NCI-H128 (cell line): ENCODE results near the gene PLPP3.

Experiments used
- DNase-seq: peaks from one replicate; lab custom pipeline; 2025; ENCODE audit not compliant: unreplicated experiment; lab: John Stamatoyannopoulos, UW

PLPP3 gene

GRCh38 chr1:56466538-56466937, 112.8 kb downstream of the PLPP3 start:
- no peak for DNase-seq

GRCh38 chr1:56464294-56464693, 115.1 kb downstream of the PLPP3 start:
- no peak for DNase-seq

DNA sequence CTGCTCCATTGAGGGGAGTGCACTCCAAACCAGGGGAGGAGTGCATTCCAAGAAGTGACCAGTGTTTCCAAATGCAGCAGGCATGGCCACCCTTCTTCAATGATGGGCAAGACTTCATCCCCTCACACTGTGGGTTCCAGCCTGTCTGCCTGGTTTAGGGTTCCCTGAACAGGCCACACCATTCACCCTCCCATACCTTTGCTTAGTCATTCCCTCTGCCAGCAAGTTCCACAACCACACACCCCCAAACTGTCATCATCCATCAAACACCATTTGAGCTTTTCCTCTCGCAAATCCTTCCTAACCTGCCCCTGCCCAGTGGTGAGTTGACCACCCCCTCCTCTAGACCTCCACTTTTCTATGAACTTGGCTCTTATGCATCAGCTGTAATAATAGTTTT, 116.0 kb downstream of the PLPP3 start:
- DNase-seq, result no peak

- no peak for DNase-seq
Measured at GRCh38 chr1:56462209-56462608, 117.2 kb downstream of the PLPP3 start.

GRCh38 chr1:56461158-56462127, 117.9 kb downstream of the PLPP3 start:
- no peak for DNase-seq

GRCh38 chr1:56459260-56459659, 120.1 kb downstream of the PLPP3 start:
- DNase-seq, result no peak

GRCh38 chr1:56457756-56458375, 121.5 kb downstream of the PLPP3 start:
- no peak for DNase-seq

- DNase-seq, result no peak
Measured at GRCh38 chr1:56456435-56457101, 122.8 kb downstream of the PLPP3 start.

GRCh38 chr1:56453417-56454078, 125.8 kb downstream of the PLPP3 start:
- DNase-seq, result no peak

- DNase-seq, result no peak
Measured at GRCh38 chr1:56453016-56453415, 126.3 kb downstream of the PLPP3 start.

GRCh38 chr1:56452027-56453011, 127.0 kb downstream of the PLPP3 start:
- no peak for DNase-seq

GRCh38 chr1:56451491-56451890, 127.9 kb downstream of the PLPP3 start:
- no peak for DNase-seq

DNA sequence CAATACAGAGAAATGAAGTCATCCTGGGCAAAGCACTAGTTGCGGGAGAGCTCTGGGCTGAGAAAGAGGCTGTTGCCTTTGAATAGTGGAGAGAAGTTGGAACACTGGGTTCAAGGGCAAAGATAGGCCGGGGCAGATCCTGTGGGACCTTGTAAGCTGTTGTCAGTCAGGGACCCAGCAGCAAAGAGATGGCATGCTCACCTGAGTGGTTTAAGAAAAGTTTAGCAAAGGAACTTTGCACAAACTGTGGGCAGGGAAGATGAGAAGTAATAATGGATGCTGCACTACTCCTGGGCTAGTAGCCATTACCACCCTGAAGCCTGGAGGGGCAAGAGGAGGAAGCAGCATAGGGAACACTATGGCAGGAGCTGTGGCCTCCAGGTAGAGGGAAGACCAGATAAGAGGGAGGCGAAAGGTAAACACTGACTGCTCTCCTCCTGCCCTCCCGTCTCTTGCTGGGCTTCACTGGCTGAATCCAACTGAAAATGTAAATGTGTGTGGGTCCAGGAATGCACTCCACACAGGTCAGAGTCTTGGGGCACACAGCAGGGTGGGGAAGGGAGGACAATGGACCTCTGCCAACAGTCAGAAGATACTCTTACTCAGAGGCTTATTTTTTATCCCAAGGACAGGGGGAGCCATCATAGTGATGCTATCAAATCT, 129.2 kb downstream of the PLPP3 start:
- no peak for DNase-seq

DNA sequence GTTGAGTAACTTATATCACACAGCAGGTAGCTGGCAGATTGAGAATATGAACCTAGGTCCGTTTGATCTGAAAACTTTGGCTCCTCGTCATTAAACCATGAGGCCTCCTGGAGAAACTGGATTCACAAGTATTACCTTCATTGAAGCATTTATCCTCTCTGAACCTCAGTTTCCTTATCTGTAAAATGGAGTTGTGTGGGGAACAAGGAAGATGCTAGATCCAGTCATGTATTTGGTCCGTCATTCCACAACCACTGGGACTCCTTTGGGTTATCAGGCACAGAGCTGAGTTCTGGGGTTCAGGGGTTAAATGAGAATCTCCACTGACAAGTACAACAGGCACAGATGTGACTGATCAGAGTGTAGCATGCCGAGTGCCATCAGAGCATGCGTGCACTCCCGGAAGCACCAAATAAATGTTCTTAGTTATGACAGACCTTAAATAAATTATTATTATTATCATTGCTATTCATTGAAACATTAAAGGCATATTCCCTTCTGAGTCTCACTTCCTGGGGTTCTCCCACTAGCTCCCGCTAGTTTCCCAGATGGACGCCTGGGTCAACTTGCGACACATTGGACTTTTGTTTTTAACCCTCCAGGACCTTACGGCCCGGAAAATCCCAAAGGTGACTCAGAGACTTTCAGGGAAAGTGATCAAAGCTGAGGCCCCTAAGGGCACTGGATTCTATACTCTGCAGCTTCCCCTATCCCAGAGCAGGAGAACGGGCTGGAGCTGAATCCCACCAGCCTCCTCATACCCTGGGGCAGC, 130.6 kb downstream of the PLPP3 start:
- no peak for DNase-seq

- no peak for DNase-seq
Measured at GRCh38 chr1:56447823-56448222, 131.5 kb downstream of the PLPP3 start.

DNA sequence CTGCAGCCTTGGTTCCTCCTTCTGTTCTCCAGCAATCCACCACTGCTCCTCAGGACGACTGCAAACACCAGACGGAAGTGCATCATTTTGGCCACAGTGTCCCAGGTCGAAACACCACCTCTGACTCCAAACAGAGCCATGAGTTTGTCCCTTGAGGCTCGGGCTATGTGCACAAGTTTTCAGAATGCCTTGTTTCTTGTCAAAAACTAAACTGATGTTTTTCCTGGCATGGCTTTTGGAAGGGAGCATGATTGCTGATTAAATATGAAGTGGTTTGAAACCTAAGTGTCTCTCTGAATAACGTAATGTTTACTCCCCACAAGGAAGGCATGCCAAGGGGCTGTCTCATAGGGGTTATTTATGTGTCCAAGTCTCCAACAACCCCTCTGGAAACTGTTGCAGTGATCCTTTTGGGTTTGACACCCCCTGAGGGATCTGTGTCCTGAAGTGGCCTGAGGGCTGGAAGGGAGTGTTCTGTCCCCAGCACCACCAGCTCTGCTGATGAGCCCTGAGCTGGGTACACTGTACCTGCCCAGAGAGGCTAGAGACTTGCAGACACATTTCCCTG, 132.7 kb downstream of the PLPP3 start:
- DNase-seq, result no peak

GRCh38 chr1:56444960-56445646, 134.3 kb downstream of the PLPP3 start:
- DNase-seq, result no peak
